ENCODE results near the gene SPOCK2.

DNA sequence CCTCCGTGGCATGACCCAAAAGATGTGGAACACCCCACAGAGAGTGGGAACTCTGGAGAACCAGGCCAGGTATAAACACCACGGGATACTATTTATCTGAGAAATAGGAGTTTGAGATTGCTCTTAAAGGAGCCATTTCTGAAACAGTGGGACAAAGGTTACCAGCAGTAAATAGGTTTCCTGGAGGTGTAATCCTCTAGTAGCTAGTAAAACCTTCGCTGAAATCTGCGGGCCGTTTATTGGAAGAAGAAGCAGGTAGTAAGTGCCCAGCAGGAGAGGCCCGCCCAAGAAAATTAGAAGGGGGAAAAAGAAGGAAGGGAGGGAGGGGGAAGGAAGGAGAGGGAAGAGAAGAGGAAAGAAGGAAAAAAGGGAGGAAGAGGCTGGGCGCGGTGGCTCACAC lies 72.5 kb downstream of the SPOCK2 start:
- TF ChIP-seq, protein P1, sequence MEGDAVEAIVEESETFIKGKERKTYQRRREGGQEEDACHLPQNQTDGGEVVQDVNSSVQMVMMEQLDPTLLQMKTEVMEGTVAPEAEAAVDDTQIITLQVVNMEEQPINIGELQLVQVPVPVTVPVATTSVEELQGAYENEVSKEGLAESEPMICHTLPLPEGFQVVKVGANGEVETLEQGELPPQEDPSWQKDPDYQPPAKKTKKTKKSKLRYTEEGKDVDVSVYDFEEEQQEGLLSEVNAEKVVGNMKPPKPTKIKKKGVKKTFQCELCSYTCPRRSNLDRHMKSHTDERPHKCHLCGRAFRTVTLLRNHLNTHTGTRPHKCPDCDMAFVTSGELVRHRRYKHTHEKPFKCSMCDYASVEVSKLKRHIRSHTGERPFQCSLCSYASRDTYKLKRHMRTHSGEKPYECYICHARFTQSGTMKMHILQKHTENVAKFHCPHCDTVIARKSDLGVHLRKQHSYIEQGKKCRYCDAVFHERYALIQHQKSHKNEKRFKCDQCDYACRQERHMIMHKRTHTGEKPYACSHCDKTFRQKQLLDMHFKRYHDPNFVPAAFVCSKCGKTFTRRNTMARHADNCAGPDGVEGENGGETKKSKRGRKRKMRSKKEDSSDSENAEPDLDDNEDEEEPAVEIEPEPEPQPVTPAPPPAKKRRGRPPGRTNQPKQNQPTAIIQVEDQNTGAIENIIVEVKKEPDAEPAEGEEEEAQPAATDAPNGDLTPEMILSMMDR (IDR thresholded peaks at IDR 0.05) = no peak
- TF ChIP-seq TEAD4 (IDR thresholded peaks at IDR 0.05; ENCODE audit: borderline replicate concordance, insufficient read depth) = no peak
- no peak for TF ChIP-seq JUND (IDR thresholded peaks at IDR 0.05)
- no peak for TF ChIP-seq RFX5 (IDR thresholded peaks at IDR 0.05; ENCODE audit: low read length)
- no peak for TF ChIP-seq EZH2phosphoT487 (IDR thresholded peaks at IDR 0.05; ENCODE audit: borderline replicate concordance, low read depth)
- TF ChIP-seq CHD2 (IDR thresholded peaks at IDR 0.05; ENCODE audit: low read length, partially characterized antibody) = no peak
- TF ChIP-seq, protein P2, sequence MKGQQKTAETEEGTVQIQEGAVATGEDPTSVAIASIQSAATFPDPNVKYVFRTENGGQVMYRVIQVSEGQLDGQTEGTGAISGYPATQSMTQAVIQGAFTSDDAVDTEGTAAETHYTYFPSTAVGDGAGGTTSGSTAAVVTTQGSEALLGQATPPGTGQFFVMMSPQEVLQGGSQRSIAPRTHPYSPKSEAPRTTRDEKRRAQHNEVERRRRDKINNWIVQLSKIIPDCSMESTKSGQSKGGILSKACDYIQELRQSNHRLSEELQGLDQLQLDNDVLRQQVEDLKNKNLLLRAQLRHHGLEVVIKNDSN (IDR thresholded peaks at IDR 0.05; ENCODE audit: borderline replicate concordance, low read depth) = no peak
- TF ChIP-seq POLR2AphosphoS5 (IDR thresholded peaks at IDR 0.05; ENCODE audit: low read depth, low read length) = no peak
- no peak for TF ChIP-seq FOSL2 (IDR thresholded peaks at IDR 0.05; ENCODE audit: borderline replicate concordance, low read depth)
- TF ChIP-seq, protein P3, sequence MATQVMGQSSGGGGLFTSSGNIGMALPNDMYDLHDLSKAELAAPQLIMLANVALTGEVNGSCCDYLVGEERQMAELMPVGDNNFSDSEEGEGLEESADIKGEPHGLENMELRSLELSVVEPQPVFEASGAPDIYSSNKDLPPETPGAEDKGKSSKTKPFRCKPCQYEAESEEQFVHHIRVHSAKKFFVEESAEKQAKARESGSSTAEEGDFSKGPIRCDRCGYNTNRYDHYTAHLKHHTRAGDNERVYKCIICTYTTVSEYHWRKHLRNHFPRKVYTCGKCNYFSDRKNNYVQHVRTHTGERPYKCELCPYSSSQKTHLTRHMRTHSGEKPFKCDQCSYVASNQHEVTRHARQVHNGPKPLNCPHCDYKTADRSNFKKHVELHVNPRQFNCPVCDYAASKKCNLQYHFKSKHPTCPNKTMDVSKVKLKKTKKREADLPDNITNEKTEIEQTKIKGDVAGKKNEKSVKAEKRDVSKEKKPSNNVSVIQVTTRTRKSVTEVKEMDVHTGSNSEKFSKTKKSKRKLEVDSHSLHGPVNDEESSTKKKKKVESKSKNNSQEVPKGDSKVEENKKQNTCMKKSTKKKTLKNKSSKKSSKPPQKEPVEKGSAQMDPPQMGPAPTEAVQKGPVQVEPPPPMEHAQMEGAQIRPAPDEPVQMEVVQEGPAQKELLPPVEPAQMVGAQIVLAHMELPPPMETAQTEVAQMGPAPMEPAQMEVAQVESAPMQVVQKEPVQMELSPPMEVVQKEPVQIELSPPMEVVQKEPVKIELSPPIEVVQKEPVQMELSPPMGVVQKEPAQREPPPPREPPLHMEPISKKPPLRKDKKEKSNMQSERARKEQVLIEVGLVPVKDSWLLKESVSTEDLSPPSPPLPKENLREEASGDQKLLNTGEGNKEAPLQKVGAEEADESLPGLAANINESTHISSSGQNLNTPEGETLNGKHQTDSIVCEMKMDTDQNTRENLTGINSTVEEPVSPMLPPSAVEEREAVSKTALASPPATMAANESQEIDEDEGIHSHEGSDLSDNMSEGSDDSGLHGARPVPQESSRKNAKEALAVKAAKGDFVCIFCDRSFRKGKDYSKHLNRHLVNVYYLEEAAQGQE (IDR thresholded peaks at IDR 0.05; ENCODE audit: low read depth, low read length) = no peak
- TF ChIP-seq, protein P4, sequence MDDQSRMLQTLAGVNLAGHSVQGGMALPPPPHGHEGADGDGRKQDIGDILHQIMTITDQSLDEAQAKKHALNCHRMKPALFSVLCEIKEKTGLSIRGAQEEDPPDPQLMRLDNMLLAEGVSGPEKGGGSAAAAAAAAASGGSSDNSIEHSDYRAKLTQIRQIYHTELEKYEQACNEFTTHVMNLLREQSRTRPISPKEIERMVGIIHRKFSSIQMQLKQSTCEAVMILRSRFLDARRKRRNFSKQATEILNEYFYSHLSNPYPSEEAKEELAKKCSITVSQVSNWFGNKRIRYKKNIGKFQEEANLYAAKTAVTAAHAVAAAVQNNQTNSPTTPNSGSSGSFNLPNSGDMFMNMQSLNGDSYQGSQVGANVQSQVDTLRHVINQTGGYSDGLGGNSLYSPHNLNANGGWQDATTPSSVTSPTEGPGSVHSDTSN (IDR thresholded peaks at IDR 0.05) = no peak
- TF ChIP-seq, protein P5, sequence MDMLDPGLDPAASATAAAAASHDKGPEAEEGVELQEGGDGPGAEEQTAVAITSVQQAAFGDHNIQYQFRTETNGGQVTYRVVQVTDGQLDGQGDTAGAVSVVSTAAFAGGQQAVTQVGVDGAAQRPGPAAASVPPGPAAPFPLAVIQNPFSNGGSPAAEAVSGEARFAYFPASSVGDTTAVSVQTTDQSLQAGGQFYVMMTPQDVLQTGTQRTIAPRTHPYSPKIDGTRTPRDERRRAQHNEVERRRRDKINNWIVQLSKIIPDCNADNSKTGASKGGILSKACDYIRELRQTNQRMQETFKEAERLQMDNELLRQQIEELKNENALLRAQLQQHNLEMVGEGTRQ (IDR thresholded peaks at IDR 0.05; ENCODE audit: borderline replicate concordance, low read depth, low read length) = no peak
- TF ChIP-seq RCOR1 (IDR thresholded peaks at IDR 0.05; ENCODE audit: low read length) = no peak
- no peak for TF ChIP-seq SMC3 (IDR thresholded peaks at IDR 0.05; ENCODE audit: low read depth, low read length)
